ENCODE measurements around the gene AHDC1. TPM values are rescaled to one million over a fixed set of nuclear protein-coding genes. Genes with fewer than 3 reads are reported as not detected.

Gene AHDC1
- total RNA-seq, 1 donor from 2014 or later, result 61.6 TPM

DNA sequence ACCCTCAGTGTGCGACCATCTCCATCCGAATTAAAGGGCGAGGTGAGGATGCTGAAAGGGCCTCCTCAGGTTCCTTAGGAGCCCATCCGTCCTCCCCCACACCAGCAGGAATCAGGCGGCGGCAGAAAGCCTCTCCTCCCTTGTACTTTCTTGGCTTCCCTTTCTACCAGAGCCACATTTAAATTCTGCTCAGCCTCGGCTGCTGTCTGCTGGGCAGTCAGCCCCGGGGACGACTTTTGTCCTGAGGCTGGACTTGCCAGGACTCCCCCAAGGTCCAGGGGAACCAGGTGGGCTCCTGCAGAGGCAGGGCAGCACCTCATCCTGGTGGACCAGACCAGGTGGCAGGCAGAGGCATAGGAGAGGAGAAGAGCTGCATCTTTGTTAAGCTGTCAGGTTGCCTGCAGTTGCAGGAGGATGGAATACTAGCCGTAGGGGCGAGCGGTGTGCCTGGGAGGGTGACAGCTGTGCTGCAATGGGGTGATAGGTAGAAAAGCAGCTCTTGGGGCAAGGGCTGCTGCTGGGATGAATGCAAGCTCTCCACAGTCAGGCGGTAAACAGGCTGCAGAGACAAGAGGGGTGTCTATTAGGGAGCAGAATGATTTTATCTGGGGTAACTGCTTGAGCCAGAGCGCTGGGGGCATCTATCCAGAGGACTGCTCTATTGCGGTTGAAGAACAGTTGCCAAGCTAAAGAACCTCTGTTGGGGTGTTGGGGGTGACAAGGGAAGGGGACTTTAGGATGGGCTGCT, 67.8 kb downstream of the AHDC1 start:
- no peak for DNase-seq (ENCODE audit: low spot score)

DNA sequence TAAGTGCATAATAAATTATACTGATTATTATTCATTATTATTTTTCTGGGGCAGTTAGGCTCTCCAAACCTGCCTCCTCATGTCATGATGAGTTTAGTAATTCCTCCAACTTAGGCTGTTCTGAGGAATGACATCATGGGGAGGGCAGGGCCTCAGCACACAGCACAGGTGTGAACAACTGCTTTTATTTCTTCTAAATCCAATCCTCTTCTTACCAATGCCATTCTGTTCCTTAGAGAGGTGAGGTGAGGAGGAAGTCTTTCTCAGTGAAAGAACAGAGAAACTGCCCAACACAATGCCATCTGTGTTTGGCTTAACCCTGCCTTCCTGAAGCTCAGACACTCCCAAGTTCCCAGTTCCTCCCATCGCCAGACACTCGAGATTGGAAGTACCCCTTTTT, 68.6 kb downstream of the AHDC1 start:
- no peak for DNase-seq (ENCODE audit: low spot score)

DNA sequence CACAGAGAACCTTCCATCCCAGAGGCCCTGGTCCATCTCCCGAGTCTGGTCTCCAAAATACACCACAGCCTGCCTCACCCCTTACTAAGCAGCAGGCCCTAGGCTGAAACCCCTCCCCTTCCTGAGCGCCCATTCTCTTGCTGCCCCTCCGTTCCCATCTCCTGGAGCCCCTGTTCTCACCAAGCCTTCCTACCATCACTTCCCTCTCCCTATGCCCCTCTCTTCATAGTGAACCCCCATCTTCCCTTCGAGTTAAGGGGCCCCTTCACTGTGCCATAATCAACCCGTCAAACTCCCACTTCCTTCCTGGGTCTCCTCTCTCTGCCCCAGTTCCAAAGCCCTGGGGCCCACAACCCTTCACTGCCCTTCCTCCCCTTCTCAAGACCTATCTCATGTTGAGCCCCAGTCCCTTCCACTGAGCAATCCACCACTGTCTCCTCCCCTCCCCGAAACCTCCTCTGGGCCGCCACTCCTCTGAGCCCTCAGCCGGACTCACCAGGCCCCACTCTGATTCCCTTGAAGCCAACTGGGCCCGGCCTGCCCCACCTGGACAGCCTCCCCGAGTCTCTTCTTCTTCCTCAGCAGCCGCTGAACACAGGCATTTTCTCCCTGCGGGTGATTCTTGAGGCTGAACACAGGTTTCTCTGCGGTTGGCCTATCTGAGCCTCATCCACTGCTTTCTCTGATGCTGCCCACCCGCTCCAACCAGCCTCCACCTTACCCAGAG, 71.8 kb downstream of the AHDC1 start:
- no peak for DNase-seq (ENCODE audit: low spot score)

DNA sequence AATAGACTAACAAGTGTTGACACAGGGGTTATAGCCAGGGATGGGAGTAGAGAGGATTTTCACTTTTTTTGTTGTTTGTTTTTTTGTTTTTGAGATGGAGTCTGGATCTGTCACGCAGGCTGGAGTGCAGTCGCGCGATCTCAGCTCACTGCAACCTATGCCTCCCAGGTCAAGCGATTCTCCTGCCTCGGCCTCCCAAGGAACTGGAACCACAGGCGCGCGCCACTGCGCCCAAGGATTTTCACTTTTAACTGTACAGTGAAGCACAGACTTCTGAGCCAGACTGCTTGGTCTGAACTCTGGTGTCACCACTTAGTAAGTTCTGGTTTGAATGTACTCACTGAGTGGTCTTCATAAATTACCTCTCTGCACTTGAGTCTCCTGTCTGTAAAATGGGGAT, 73.8 kb downstream of the AHDC1 start:
- DNase-seq (ENCODE audit: low spot score), result no peak

DNA sequence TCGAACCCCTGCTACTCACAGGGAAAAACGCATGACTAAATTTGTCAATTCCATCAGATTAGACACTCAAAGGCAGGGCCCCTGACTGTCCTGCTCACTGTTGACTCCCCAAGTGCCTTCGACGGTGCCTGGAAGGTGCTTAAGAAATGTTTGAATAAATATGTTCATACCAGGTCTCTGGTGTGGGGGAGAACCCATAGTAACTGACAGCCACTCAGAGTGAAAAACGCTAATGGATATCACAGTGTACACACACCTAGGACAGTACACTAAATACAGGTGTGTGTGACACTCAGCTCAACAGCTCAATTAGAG, 74.3 kb downstream of the AHDC1 start:
- no peak for DNase-seq (ENCODE audit: low spot score)

DNA sequence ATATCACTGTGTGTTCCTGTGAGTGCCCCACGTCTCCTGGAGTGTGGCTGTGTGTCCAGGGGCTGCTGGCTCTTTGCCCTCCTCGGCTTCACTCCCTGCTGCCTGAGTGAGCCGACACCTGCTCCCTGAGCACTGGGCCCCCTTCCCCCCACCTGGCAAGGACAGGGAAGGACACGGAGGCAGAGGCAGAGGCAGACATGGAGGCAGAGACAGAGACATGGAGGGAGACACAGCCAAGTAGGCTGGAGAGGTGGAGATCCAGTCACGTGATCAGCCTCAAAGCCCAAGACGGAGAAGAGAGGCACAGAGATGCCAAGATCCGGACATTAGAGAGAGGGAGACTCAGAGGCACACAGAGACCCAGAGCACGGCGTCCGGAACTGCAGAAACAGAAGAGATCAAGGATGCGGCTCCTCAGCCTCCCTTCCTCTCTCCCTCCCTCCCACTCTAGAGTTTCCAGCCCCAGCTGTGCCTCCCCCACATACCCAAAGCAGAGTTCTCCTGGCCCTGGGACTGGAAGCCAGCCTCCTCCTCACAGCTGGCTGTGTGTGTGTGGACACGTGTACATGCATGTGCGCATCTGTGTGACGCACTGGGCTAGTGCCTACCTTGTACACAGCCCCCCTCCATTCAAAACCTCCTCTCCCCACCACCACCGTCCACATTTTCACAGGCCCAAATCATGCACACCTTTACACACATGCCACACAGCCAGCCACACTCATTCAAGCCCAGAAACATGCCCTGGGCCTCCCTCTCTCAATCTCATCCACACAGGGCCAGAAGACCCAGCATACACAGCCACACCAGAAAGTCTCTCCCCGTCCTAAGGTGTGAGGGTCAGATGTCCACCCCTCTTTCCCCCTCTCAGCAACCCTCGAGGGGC, 74.9 kb downstream of the AHDC1 start:
- DNase-seq (ENCODE audit: low spot score), result peak; percentile 65

DNA sequence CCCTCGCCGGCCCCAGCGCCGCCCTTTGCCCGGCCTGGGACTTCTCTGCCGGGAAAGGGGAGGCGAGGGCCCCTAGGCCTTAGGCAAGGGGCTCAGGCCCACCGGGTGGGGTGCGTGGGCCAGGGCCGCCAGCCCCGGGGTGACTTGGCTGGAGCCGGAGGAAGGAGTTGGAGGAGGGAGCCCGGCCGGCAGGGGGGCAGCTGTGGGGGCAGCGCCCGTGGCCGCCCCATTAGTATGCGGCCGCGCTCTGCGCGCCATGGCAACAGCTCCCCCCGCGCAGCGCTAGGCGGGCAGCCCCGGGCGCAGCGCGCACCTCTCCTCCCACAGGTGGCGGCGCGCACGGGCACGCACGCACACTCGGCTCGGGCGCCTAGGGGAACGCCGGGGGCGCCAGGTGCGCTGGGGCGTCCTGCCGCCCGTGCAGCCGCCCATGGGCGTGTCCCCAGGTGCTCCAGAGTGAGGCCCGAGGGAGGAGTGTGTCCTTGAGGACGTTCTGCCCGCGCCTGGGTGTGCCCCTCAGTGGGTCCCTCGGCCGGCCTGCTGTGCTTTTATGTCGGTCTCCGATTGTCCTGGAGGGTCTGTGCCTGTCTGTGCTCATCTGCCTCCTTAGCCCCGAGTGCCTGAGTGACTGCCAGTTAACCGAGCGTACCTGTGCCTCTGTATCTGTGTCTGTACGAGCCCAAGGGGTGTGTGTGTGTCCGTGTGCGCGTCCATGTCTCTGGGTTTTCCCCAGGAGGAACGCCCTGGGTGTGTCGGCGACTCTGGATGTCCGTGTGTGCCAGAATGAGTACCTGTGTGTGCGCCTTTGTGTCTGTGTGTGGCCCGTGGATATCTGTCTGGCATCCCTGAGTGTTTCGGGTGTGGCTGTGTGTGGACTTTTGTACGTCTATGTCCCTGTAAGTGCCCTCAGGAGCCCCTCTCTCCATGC, 75.8 kb downstream of the AHDC1 start:
- DNase-seq (ENCODE audit: low spot score), result no peak

DNA sequence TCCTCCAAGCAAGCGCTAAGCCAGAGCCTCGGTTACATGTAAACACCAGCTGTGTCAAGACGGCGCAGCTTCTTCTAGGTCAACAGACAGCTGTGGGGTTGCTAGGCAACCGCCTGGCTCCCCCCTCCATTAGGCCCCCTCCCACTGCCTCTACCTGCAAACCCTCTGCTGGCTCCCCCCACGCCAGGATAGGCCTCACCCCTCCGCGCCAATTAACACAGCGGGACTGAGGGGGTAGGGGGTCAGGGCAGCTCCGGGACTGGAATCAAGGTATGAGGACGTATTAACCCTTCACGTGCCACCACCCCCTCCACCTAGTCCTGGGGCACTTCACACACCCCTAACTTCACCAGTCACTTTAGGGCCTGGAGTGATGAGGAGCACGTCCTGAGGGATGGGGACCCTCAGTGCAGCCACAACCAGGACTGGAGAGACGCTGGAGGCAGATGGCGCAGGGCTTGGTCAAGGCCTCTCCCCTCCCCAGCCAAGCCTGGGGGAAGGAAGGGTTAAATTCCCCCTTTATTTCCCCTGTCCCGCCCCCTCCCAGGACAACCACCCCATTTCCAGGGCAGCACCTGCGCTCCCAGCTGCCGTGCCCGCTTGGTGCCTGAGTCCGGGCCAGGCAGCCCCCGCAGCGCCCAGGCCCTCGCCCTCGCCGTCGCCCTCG, 76.6 kb downstream of the AHDC1 start:
- DNase-seq (ENCODE audit: low spot score), result peak; percentile 56

DNA sequence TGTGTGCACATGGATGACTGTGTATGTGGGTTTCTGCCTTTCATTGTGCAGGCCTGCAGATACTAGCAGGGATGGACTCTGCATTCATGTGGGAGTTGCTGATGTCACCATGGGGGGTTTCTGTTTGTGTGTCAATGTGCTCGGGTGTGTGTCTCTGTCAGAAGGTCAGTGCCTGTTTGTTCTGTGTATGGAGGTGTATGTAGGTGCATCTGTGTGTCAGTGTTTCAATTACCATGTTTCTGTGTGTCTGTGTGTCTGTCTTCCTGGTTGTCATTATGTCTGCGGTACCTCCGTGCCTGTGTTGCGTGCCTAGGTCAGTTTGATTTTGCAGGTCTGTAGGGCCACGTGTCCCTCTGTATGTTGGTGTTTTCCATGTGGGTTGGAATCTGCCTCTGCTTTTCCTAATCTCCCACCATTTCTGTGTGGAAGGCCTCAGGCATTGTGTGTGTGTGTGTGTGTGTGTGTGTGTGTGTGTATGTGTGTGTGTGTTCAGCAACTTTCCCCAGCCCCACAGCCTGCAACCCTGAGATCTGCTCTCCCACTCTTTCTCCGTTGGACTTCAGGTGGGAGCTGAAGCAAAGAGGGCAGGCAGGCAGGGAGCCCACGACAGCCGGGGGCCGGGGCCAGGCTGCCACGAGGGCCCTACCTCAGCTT, 77.2 kb downstream of the AHDC1 start:
- DNase-seq (ENCODE audit: low spot score), result no peak

DNA sequence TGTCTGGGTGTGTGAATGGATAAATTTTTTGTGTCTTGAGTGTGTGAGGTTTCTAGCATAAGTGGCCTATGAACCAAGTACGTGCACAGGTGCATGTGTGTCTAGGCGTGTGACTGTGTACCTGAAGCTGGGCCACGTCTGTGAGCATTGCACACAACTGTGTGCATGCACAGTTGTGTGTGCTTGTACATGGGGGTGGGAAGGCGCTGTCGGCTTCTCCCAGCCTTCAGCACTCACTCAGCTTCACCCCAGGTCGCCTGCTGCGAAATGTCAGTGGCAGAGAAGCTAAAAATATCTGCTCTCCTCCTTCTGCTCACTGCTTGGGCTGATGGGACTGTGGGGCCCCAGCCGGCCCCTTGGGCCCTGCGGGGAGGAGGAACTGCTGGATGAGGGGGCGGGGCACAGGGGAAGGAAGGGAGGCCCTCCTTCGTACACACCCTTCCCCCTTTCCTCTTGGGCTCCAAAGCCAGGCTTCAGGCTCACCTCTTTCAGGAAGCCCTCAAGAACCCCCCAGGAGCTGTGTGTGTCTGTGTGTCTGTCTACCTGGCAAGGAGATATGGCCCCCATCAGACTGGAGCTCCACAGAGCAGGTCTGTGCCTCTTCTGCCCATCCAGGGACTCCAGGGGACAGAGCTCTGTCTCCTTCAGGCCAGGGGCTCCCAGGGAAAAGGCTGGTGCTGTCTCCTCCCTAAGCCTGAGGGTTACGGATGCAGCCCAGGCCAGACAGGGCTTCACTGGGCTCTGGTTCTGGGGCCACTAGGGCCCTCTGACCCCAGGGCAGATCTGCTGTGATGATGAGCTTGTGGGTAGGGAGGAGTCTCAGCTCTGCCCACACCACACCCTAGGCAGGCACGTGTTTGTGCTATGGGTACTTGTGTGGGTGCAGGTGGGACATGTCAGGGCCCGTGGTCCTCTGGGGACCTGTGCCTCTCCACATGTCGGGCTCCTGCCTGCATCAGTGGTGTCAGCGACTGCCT, 78.4 kb downstream of the AHDC1 start:
- DNase-seq (ENCODE audit: low spot score), result peak; percentile 46

DNA sequence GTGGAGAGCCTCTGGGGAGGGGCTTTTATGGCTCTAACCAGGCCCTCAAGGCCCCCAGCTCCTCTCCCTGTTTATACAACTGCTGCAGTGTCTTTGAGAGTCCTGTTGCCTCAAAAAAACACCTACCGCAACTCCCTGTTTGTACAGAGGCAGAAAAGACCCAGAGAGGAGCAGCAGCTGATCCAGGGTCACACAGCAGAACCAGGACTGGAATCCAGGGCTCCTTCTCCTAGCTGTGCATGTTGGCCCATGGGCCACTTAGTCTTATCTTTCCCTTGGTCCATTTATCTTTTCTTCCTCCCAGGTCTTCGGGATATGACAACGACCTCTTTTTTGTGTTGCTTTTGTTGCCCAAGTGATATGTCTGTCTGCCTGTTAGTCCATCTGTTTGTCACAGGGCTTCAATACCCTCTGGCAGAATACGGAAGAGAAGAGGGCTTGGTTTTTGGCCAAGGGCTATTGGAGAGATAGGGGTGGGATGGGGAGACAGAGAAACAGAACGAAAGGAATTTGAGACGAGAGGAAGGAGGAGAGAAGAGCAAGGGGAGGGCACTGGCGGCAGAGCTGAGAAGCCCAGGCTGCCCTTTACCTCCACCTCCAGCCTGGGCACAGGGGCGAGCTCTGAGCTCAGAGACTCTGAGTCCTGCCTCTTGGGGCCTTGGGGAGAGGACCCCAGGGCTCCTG, 80.5 kb downstream of the AHDC1 start:
- no peak for DNase-seq (ENCODE audit: low spot score)

DNA sequence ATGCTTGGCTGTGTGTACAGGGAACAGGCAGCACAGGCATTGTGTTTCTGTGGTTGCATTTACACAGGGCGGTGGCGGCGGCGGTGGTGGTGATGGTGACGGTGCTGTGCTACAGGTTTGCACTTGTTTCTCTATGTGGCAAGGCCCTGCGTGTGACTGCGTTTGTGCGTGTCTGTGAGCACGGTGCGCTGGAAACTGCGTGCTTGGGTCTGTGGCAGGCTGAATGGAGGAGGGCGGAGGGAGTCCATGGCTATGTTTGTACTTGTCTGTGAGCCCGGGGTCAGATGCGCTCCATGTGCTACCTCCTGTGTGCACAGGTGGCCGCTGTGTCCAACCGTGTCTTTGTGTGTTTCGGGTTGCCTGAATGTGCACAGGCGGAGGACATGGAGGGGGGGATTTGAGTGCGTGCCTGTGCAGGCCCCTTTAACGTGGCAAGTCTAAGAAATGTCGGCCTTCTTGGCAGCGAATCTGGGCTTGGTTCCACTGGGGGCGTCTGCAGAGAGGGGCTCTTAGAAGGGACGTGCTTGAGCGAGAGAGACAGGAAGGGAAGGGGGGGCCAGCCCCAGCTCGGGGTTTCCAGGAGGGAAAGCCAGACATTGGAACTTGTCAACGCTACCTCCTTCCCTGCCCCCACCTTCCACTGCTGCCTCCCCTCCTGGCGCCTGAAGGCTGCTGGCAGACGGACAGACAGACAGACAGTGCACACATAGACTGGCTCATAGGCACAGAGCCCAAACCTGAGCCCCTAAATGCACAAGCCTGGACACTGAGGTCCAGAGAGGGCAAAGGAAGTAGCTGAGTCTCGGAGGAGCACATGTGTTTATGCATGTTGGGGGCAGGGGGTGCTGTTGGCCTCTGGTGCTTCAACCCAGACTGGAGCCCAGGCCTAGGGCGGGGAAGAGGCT, 81.3 kb downstream of the AHDC1 start:
- DNase-seq (ENCODE audit: low spot score), result no peak

DNA sequence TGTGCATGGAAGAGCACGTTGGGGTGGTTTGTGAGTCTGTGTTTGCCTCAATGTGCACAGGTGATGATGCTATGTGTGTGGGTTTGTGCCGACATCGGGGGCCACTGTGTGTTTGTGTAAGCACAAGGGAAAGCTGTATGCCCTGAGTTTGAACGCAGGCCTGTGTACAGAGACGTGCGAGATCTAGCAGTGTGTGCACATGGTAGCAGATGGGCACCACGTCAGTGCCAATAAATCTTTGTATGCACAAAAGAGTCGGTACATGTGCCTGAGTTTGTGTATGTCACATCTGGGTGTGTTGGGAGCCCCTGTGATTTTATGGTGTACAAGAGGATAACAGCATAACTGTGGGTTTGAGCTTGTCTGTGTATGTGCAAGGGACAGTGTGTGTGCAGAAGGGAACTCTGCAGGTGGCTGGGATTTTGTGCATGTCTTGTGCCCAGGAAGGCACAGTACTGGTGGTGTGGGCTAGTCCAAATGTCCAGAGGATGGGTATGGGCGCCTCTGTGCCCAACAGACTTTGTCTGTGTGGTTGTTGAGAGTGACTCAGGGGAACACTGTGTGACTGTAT, 82.0 kb downstream of the AHDC1 start:
- DNase-seq (ENCODE audit: low spot score), result no peak

DNA sequence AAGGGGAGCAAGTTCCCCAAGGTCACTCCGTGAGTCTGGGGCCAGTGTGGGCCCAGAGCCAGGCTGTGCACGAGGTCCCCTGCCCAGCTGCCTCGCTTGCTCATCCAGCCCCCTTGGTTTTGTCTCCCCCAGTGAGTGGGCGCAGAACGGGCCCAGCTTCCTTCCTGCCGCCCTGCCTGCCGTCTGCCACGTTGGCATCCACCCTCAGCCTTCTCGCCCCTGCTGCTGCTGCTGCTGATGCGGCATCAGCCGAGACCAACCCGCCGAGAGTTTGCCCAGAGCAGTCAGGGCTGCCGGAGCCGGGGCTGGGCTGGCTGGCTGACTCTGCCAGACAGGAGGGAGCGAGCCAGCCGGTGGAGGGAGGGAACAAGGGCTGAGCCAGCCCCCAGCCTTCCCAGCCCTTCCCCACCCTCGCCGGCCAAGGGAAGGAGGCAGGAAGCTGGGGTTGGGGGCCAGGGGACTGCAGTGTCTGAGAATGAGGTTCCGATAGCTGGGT, 82.6 kb downstream of the AHDC1 start:
- DNase-seq (ENCODE audit: low spot score), result no peak

DNA sequence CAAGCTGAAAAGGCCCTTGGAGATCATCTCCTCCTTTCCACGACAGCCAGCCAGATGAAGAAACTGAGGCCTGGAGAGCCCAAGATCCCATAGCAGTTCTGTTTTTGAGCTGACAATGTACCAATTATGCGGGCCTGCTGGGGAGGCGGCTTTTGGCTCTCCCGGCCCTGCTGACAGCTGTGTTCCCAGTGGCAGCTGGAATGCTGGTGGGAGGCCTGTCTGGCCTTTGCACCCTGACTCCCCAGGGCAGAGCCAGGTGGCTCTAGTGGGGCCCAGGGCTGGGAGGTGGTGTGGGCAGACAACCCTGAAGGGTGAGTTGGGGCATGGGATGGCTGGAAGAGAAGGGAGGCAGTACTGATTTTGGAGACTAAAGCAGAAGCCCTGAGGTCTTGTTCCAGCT, 83.3 kb downstream of the AHDC1 start:
- DNase-seq (ENCODE audit: low spot score), result no peak

DNA sequence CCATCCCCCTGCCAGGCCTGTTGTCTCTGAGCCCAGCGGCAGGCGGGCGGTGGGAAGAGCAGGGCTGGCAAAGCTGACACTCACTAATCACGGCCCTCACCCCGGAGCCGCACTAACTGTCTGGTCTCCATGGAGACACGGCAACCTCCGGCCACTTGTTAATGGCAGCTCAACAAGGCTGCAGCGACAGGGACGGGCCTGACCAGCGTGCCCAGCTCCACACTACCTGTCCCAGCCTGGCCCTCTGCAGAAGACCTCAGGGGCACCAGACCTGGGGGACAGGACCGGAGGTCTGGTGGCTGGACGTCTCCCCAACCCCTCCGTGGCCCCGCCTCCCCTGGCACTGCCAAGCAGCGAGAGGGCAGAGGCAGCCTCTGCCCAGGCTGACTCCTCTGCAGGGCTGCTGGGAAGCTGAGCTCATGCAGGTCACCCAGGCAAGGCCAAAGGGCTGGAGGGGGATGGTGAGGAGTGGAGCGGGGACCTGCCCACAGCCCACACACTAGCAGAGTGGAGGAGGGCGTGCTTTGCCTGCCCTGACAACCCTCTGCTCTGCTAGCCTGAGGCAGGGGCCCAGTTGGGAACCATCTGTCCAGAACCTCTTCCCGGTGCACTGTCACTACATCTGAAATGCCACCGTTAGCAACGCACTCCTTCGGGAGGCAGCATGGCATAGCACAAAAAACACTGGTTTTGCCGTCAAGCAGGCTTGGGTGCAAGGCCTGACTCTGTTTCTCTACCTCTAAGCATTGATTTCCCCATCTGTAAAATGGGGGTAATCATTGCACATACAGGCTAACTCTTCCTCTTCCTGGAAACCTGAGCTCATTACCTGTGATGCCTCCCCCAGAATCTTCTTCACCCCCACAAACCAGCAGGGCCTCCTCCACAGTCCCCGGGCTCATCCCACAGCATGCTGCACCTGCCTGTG, 84.3 kb downstream of the AHDC1 start:
- DNase-seq (ENCODE audit: low spot score), result no peak
